GM21825 (cell line): ENCODE results near the gene KITLG.
"Not testable (repeated sequence)": the region's sequence is repeated elsewhere in the genome, so short reads cannot be mapped to it uniquely, and the experiment has no call there.

Experiments used
- ATAC-seq: cut with Tn5 transposase; IDR thresholded peaks from one replicate; pipeline ENCODE4 v1.9.1; 2021; ENCODE audit warnings: mild to moderate bottlenecking, moderate library complexity; ENCODE audit not compliant: unreplicated experiment

Gene KITLG

GRCh38 chr12:88580051-88580871 is at the start of gene KITLG:
Gene KITLG (minus strand): TSS chr12:88580471. CDS start chr12:88580278, 193 bp downstream.
- peak; percentile 85 for ATAC-seq

GRCh38 chr12:88628856-88629509 is 48.7 kb upstream of the KITLG start:
- no peak for ATAC-seq

GRCh38 chr12:88628035-88628434 is 47.8 kb upstream of the KITLG start:
- ATAC-seq, result not testable (repeated sequence)

- ATAC-seq, result no peak
Measured at GRCh38 chr12:88627501-88627900, 47.2 kb upstream of the KITLG start.

GRCh38 chr12:88625356-88625755 is 45.1 kb upstream of the KITLG start:
- no peak for ATAC-seq

- ATAC-seq, result no peak
Measured at GRCh38 chr12:88624911-88625310, 44.6 kb upstream of the KITLG start.

- no peak for ATAC-seq
Measured at GRCh38 chr12:88623777-88624548, 43.7 kb upstream of the KITLG start.

- ATAC-seq, result no peak
Measured at GRCh38 chr12:88617352-88617751, 37.1 kb upstream of the KITLG start.

- ATAC-seq, result no peak
Measured at GRCh38 chr12:88615490-88615889, 35.2 kb upstream of the KITLG start.

- ATAC-seq, result no peak
Measured at GRCh38 chr12:88604646-88605045, 24.4 kb upstream of the KITLG start.

GRCh38 chr12:88600272-88600671 is 20.0 kb upstream of the KITLG start:
- ATAC-seq, result no peak

- ATAC-seq, result no peak
Measured at GRCh38 chr12:88597365-88597764, 17.1 kb upstream of the KITLG start.

- ATAC-seq, result no peak
Measured at GRCh38 chr12:88595697-88596096, 15.4 kb upstream of the KITLG start.

- no peak for ATAC-seq
Measured at GRCh38 chr12:88594780-88595179, 14.5 kb upstream of the KITLG start.

GRCh38 chr12:88591343-88591742 is 11.1 kb upstream of the KITLG start:
- no peak for ATAC-seq

GRCh38 chr12:88590851-88591250 is 10.6 kb upstream of the KITLG start:
- no peak for ATAC-seq

GRCh38 chr12:88585077-88585476 is 4.8 kb upstream of the KITLG start:
- ATAC-seq, result no peak

GRCh38 chr12:88579601-88580050 is 645 bp downstream of the KITLG start:
- no peak for ATAC-seq

- ATAC-seq, result no peak
Measured at GRCh38 chr12:88579161-88579517, 1.1 kb downstream of the KITLG start.

GRCh38 chr12:88578276-88579160 is 1.8 kb downstream of the KITLG start:
- no peak for ATAC-seq

GRCh38 chr12:88577537-88577936 is 2.7 kb downstream of the KITLG start:
- ATAC-seq, result no peak
